Measurements from ENCODE around the gene SCLT1.

Gene SCLT1

GRCh38 chr4:128986908-128987307, 106.4 kb downstream of the SCLT1 start:
- Histone ChIP-seq H3K9me3 (ENCODE audit: control insufficient read depth, low read length) (peaks cover 13% of the 10 kb centered on the region), H3K27me3 (replicated peaks; ENCODE audit: control insufficient read depth, insufficient read depth, low read length) (no peaks in the 10 kb centered on the region), H3K9ac (ENCODE audit: low read length) (no peak overlapping the region), H3K4me1 (ENCODE audit: control insufficient read depth, insufficient read depth, low read length) (no peaks in the 10 kb centered on the region), H3K4me3 (ENCODE audit: low read length) (no peak overlapping the region), H3K36me3 (ENCODE audit: control insufficient read depth, insufficient read depth, low read length, severe bottlenecking) (peaks cover 20% of the 10 kb centered on the region)
- DNase-seq (ENCODE audit: low read depth) = no peak

- DNase-seq (ENCODE audit: low read depth) = no peak
- H3K9ac ChIP-seq (ENCODE audit: low read length) = no peak overlapping the region
- no peaks in the 10 kb centered on the region for H3K4me1 ChIP-seq (ENCODE audit: control insufficient read depth, insufficient read depth, low read length)
- peaks cover 12% of the 10 kb centered on the region for H3K36me3 ChIP-seq (ENCODE audit: control insufficient read depth, insufficient read depth, low read length, severe bottlenecking)
- H3K27me3 ChIP-seq (replicated peaks; ENCODE audit: control insufficient read depth, insufficient read depth, low read length) = no peaks in the 10 kb centered on the region
- H3K4me3 ChIP-seq (ENCODE audit: low read length) = no peak overlapping the region
- peaks cover 13% of the 10 kb centered on the region for H3K9me3 ChIP-seq (ENCODE audit: control insufficient read depth, low read length)
Observed at GRCh38 chr4:128986019-128986418, 107.3 kb downstream of the SCLT1 start.

DNA sequence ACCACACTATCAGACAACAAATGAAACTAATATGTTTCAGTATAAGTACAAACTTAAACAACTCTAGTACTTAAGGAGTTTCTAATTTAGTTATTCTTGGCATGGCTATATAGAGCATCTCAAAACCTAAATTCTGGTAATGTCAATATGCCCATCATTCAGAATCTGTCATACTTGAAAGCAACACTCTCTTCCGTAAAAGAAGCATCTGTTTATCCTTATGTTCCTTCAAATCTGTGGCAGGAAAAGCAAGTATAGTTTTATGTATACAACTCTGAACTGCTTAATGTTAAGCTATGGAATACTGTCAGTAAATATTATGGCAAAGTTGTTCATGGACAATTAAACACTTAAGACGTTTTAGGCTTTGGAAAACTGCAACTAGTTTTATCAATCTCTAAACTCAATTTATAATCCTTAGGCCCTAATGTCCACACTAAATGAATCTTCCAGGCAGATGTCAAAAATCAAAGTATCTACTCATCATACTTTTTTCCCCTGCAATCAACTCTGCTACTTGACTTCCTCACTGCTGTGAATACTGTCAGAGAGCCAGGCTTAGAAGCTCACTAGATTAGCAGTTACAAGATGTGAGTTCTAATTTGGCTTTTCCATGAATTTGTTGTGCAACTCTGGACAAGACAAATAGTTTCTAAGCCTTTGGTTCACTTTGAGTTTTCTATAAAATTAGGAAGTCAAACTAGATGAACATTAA, 109.4 kb downstream of the SCLT1 start:
- Histone ChIP-seq H3K27me3 (replicated peaks; ENCODE audit: control insufficient read depth, insufficient read depth, low read length) (no peaks in the 10 kb centered on the region), H3K36me3 (ENCODE audit: control insufficient read depth, insufficient read depth, low read length, severe bottlenecking) (peaks cover 11% of the 10 kb centered on the region), H3K9ac (ENCODE audit: low read length) (no peak overlapping the region), H3K4me3 (ENCODE audit: low read length) (no peak overlapping the region), H3K4me1 (ENCODE audit: control insufficient read depth, insufficient read depth, low read length) (peaks cover 10% of the 10 kb centered on the region), H3K9me3 (ENCODE audit: control insufficient read depth, low read length) (peaks cover 11% of the 10 kb centered on the region)
- DNase-seq (ENCODE audit: low read depth) = no peak

DNA sequence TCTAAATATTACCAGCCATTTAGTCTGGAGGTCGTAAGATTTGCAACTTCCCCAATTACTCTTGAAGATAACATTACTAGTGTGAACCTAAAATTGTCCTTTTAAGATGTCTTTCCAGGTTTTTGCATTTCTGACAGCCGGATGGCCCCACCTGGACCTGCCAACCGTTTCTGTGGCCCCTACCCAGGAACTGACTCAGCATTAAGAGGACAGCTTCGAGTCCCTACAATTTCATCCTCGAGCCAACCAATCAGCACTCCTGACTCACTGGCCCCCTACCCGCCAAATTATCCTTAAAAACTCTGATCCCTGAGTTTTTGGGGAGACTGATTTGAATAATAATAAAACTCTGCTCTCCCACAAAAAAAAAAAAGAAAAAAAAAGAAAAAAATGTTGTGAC, 112.0 kb downstream of the SCLT1 start:
- no peak for DNase-seq (ENCODE audit: low read depth)
- Histone ChIP-seq H3K4me3 (ENCODE audit: low read length) (no peak overlapping the region), H3K36me3 (ENCODE audit: control insufficient read depth, insufficient read depth, low read length, severe bottlenecking) (peaks cover 3% of the 10 kb centered on the region)

DNA sequence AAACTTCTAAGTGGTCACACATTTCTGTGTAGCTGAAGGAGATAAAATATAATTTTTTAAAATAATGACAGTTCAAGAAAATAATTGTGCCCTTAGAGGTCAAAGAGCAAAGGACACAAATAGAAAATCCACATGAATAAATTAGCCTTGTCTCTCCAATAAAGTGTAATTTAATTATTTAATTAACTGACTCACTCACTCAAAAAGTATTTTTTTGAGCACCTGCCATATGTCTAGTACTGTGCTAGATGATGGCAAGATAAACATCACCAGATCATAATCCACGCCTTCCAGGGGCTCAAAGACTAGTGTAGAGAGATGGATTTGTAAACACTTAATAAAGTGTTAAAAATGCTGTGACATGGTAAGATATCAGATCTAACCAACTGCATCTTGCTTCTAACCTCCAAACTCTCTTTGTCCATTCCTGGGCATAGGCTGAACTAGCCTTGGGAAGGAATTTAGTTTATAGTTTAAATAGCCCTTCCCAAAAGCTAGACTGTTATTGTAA, 112.5 kb downstream of the SCLT1 start:
- no peak for DNase-seq (ENCODE audit: low read depth)
- no peaks in the 10 kb centered on the region for H3K36me3 ChIP-seq (ENCODE audit: control insufficient read depth, insufficient read depth, low read length, severe bottlenecking)
- H3K4me3 ChIP-seq (ENCODE audit: low read length) = no peak overlapping the region
- peaks cover 10% of the 10 kb centered on the region for H3K4me1 ChIP-seq (ENCODE audit: control insufficient read depth, insufficient read depth, low read length)
- no peaks in the 10 kb centered on the region for H3K9me3 ChIP-seq (ENCODE audit: control insufficient read depth, low read length)
- H3K27me3 ChIP-seq (replicated peaks; ENCODE audit: control insufficient read depth, insufficient read depth, low read length) = no peaks in the 10 kb centered on the region
- no peak overlapping the region for H3K9ac ChIP-seq (ENCODE audit: low read length)

More for the DNA sequence above, 112.0 kb downstream of the SCLT1 start:
- no peaks in the 10 kb centered on the region for H3K9me3 ChIP-seq (ENCODE audit: control insufficient read depth, low read length)
- no peaks in the 10 kb centered on the region for H3K27me3 ChIP-seq (replicated peaks; ENCODE audit: control insufficient read depth, insufficient read depth, low read length)
- no peak overlapping the region for H3K9ac ChIP-seq (ENCODE audit: low read length)
- peaks cover 10% of the 10 kb centered on the region for H3K4me1 ChIP-seq (ENCODE audit: control insufficient read depth, insufficient read depth, low read length)

- Histone ChIP-seq H3K9ac (ENCODE audit: low read length) (no peak overlapping the region), H3K4me1 (ENCODE audit: control insufficient read depth, insufficient read depth, low read length) (peaks cover 10% of the 10 kb centered on the region), H3K36me3 (ENCODE audit: control insufficient read depth, insufficient read depth, low read length, severe bottlenecking) (no peaks in the 10 kb centered on the region), H3K9me3 (ENCODE audit: control insufficient read depth, low read length) (no peaks in the 10 kb centered on the region), H3K4me3 (ENCODE audit: low read length) (no peak overlapping the region), H3K27me3 (replicated peaks; ENCODE audit: control insufficient read depth, insufficient read depth, low read length) (no peaks in the 10 kb centered on the region)
- peak; percentile 86 for DNase-seq (ENCODE audit: low read depth)
Observed at GRCh38 chr4:128979934-128980333, 113.4 kb downstream of the SCLT1 start.

DNA sequence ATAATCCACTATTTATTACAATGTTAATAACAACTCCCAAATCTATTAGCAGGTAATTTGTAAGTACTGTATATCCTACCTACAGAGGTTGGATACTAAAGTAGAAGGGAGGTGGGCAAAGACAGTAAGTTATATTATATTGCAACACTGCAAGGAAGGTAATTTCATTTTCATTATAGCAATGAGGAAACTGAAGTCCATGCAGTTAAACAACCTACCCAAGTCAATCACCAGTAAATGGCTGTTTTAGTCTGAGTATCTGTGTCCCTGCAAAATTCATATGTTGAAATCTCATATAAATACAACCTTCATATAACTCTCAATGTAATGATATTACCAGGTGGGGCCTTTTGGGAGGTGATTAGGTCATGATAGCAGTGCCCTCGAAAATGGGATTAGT, 114.4 kb downstream of the SCLT1 start:
- H3K9me3 ChIP-seq (ENCODE audit: control insufficient read depth, low read length) = no peaks in the 10 kb centered on the region
- H3K36me3 ChIP-seq (ENCODE audit: control insufficient read depth, insufficient read depth, low read length, severe bottlenecking) = no peaks in the 10 kb centered on the region
- DNase-seq (ENCODE audit: low read depth) = no peak
- H3K27me3 ChIP-seq (replicated peaks; ENCODE audit: control insufficient read depth, insufficient read depth, low read length) = no peaks in the 10 kb centered on the region
- H3K9ac ChIP-seq (ENCODE audit: low read length) = no peak overlapping the region
- no peak overlapping the region for H3K4me3 ChIP-seq (ENCODE audit: low read length)
- peaks cover 10% of the 10 kb centered on the region for H3K4me1 ChIP-seq (ENCODE audit: control insufficient read depth, insufficient read depth, low read length)

- peaks cover 6% of the 10 kb centered on the region for H3K36me3 ChIP-seq (ENCODE audit: control insufficient read depth, insufficient read depth, low read length, severe bottlenecking)
- H3K9ac ChIP-seq (ENCODE audit: low read length) = no peak overlapping the region
- no peaks in the 10 kb centered on the region for H3K4me1 ChIP-seq (ENCODE audit: control insufficient read depth, insufficient read depth, low read length)
- H3K4me3 ChIP-seq (ENCODE audit: low read length) = no peak overlapping the region
- DNase-seq (ENCODE audit: low read depth) = peak; percentile 45
- H3K9me3 ChIP-seq (ENCODE audit: control insufficient read depth, low read length) = no peaks in the 10 kb centered on the region
- H3K27me3 ChIP-seq (replicated peaks; ENCODE audit: control insufficient read depth, insufficient read depth, low read length) = no peaks in the 10 kb centered on the region
Observed at GRCh38 chr4:128974136-128974581, 119.2 kb downstream of the SCLT1 start.

- peaks cover 12% of the 10 kb centered on the region for H3K36me3 ChIP-seq (ENCODE audit: control insufficient read depth, insufficient read depth, low read length, severe bottlenecking)
- no peaks in the 10 kb centered on the region for H3K4me1 ChIP-seq (ENCODE audit: control insufficient read depth, insufficient read depth, low read length)
Observed at GRCh38 chr4:128973384-128973783, 120.0 kb downstream of the SCLT1 start.

DNA sequence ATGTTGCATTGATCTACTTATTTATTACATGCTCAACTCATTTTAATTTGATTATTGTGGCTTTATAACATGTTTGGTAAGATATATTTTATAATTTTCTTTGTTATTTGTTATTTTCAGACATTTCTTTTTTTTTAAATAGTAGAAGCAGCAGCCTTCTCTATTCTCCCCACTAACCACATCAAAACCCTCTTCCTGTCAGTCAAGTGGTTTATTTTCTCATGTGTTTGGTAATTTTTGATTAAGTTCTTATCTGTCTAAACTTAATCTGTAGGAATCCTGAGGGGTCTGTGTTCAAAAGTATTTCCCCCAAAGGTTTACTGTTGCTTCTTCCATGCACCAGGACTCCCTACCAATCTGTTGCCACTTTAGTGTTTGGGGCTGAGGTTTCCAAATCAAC, 131.9 kb downstream of the SCLT1 start:
- Histone ChIP-seq H3K27me3 (replicated peaks; ENCODE audit: control insufficient read depth, insufficient read depth, low read length) (no peaks in the 10 kb centered on the region), H3K9ac (ENCODE audit: low read length) (no peak overlapping the region), H3K9me3 (ENCODE audit: control insufficient read depth, low read length) (no peaks in the 10 kb centered on the region), H3K36me3 (ENCODE audit: control insufficient read depth, insufficient read depth, low read length, severe bottlenecking) (peaks cover 22% of the 10 kb centered on the region), H3K4me1 (ENCODE audit: control insufficient read depth, insufficient read depth, low read length) (no peaks in the 10 kb centered on the region), H3K4me3 (ENCODE audit: low read length) (no peak overlapping the region)
- DNase-seq (ENCODE audit: low read depth) = no peak

More at GRCh38 chr4:128973384-128973783, 120.0 kb downstream of the SCLT1 start:
- DNase-seq (ENCODE audit: low read depth) = no peak
- no peaks in the 10 kb centered on the region for H3K27me3 ChIP-seq (replicated peaks; ENCODE audit: control insufficient read depth, insufficient read depth, low read length)
- H3K9me3 ChIP-seq (ENCODE audit: control insufficient read depth, low read length) = no peaks in the 10 kb centered on the region
- H3K9ac ChIP-seq (ENCODE audit: low read length) = no peak overlapping the region
- H3K4me3 ChIP-seq (ENCODE audit: low read length) = no peak overlapping the region

- Histone ChIP-seq H3K9ac (ENCODE audit: low read length) (no peak overlapping the region), H3K9me3 (ENCODE audit: control insufficient read depth, low read length) (no peaks in the 10 kb centered on the region), H3K36me3 (ENCODE audit: control insufficient read depth, insufficient read depth, low read length, severe bottlenecking) (peaks cover 22% of the 10 kb centered on the region), H3K4me1 (ENCODE audit: control insufficient read depth, insufficient read depth, low read length) (no peaks in the 10 kb centered on the region), H3K4me3 (ENCODE audit: low read length) (no peak overlapping the region), H3K27me3 (replicated peaks; ENCODE audit: control insufficient read depth, insufficient read depth, low read length) (no peaks in the 10 kb centered on the region)
- peak; percentile 5 for DNase-seq (ENCODE audit: low read depth)
Observed at GRCh38 chr4:128958194-128958593, 135.1 kb downstream of the SCLT1 start.
